GM21529 (cell line): ENCODE data around the gene PNKD.
"Not testable (repeated sequence)": the region's sequence is repeated elsewhere in the genome, so short reads cannot be mapped to it uniquely, and the experiment has no call there.

Source experiments
- ATAC-seq: cut with Tn5 transposase; IDR thresholded peaks from one replicate; pipeline ENCODE4 v1.9.1; 2021; ENCODE audit not compliant: unreplicated experiment

Gene PNKD

GRCh38 chr2:218314764-218315163 is 44.4 kb downstream of the PNKD start:
- not testable (repeated sequence) for ATAC-seq

- no peak for ATAC-seq
Measured at GRCh38 chr2:218315397-218315796, 45.1 kb downstream of the PNKD start.

GRCh38 chr2:218317303-218317630 is 46.9 kb downstream of the PNKD start:
- no peak for ATAC-seq

GRCh38 chr2:218317835-218318234 is 47.5 kb downstream of the PNKD start:
- ATAC-seq: no peak

- ATAC-seq: no peak
Measured at GRCh38 chr2:218318241-218318640, 47.9 kb downstream of the PNKD start.

DNA sequence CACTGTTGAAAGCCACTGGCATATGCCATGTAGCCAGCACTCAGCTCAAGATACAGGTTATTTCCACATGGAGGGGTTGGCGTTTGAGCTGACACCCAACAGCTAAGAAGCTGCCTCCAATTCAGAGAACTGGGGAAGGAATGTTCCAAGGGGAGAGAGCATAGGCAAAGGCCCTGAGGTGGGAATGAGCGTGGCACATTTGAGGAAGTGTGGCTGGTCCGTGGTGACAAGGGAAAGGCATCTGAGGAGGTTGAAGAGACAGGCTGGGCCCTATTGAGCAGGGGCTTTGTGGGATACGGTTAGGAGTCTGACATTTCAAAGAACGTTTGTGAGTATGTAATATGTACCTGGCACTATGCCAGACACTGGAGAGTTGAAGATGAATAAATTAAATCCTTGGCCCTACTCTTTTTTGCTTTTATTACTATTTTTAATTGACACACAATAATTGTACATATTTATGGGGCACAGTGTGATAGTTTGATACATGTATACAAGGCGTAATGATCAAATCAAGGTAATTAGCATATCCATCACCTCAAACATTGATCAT is 49.6 kb downstream of the PNKD start:
- no peak for ATAC-seq

GRCh38 chr2:218320704-218321336 is 50.5 kb downstream of the PNKD start:
- no peak for ATAC-seq

GRCh38 chr2:218322768-218323525 is 52.6 kb downstream of the PNKD start:
- ATAC-seq: peak; percentile 70

GRCh38 chr2:218323526-218324472 is 53.5 kb downstream of the PNKD start:
- ATAC-seq: no peak

DNA sequence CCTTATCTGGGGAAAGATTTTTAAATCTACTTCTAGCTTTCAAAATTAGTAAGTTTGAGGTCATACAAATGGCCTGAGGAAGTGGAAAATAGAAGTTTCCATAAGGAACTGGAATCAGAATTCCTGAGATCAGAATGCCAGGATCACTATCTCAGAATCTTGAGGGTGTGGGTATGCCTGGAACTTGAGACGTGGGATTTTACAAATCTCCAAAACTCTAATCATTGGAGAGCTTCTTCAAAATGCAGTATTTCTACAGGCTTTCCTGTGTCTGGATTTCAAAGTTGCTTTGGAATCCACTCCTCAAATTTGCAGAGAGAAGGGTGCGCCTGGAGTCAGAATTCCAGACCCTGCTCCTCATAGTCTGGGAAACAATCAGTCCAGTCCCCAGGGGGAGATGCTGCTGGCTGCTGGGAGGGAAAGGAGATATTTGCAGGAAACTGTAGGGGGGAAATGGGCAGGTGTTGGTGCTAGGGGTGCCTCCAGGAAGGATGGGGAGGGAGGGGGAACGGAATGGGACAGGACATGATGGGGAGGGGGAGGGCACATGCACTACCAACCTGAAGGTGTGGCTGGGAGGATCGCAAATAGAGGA is 55.3 kb downstream of the PNKD start:
- no peak for ATAC-seq

- ATAC-seq: no peak
Measured at GRCh38 chr2:218326315-218326714, 56.0 kb downstream of the PNKD start.

DNA sequence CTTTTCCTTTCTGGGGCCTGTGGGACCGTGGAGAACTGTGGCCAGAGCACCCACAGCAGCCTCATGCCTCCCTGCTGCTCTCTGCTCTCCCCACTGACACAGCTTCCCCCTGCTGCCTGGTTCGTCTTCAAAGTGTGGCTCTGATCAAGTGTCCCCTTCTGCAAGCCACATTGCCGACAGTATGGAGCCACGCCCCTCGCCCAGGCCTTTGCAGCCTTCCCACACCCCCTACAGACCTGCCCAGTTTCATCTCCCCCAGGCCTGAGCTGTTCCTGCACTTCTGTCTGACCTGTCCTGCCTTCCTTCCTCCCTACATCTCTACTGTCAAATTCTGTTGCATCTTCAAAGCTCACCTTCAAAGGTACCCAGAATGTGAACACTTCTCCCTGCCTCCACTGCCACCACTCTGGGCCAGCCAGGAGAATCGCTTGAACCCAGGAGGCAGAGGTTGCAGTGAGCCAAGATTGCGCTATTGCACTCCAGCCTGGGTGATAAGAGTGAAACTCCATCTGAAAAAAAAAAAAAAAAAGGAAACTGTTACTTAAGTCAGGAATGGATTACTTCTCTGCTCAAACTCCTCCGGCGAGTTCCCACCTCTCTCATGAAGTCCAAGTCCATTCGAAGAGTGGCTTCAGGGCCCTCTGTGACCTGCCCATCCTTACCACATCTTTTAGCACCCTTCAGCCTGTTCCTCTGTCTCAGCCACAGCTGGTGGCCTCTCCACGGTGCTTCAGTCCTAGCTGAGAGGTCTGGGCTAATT is 57.3 kb downstream of the PNKD start:
- no peak for ATAC-seq

- no peak for ATAC-seq
Measured at GRCh38 chr2:218328294-218328693, 58.0 kb downstream of the PNKD start.

- peak; percentile 47 for ATAC-seq
Measured at GRCh38 chr2:218329027-218329825, 58.9 kb downstream of the PNKD start.

DNA sequence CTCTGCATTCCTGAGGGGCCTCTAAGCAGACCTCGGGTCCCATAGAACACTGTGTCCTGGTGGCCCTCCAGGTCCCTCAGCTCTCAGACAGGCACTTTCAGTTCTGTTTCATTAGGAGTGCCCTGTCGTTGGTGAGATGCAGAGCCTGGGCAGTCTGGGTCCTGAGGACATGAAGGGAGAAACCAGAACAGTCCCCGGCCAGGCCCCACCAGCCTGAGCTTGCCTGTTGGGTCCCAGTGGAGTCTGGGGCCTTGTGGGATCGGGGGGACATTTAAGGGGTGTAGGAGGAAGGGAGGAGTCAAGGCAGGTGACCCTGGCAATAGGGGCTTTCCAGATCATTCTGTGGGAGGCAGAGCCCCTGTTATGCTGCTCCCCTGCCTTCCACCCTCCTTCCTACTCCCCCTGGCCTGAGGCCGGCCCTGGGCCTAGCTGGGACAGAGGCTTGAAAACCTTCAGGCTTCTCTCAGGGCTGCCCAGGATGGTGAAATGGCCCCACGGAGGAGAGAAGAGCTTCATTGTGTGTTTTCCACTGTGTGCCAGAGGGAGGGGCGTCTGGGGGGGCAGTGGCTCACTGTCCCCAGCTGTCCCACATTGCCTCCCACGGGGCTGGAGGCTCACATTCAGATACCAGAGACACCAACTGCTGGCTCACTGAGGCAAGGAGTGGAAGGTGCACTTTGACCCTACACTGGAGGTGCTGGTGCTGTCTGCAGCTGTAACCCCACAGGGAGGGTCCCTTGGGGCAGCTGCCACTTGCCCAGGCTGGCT is 59.7 kb downstream of the PNKD start:
- ATAC-seq: peak; percentile 52

- ATAC-seq: no peak
Measured at GRCh38 chr2:218331745-218332144, 61.4 kb downstream of the PNKD start.

DNA sequence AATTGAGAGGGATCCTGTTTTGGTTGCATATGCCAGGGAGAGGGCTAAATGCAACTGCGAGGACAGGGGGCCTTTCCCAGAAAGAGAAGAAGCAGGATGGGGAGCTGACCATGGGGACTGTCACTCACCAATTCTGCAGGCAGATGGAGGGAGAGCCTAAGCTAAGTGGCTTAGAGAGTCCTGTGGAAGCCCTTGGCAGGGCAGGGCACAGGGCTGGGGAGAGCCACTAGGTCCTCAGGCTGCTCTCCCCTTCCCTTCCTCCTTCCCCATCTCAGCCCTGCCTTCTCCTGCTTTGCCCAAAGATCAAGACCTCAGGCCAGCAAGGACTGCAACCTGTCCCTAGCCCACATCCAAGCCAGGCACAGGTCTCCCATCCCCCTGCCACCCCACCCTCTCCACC is 62.0 kb downstream of the PNKD start:
- no peak for ATAC-seq

GRCh38 chr2:218332920-218333645 is 62.8 kb downstream of the PNKD start:
- no peak for ATAC-seq
